ENCODE data around the gene EFNB2. TPM values are rescaled to one million over a fixed set of nuclear protein-coding genes. Genes with fewer than 3 reads are reported as not detected.
A peak's percentile ranks its signal among the peaks of the same experiment; 100 is the strongest.

The EFNB2 gene
- polyA plus RNA-seq (2012; ENCODE audit: insufficient read length, low read depth) = 5.9 TPM

- TF ChIP-seq FOXP2 (optimal IDR thresholded peaks at IDR 0.05; ENCODE audit: borderline replicate concordance, extremely low read depth, extremely low read length, insufficient read depth) (peak; percentile 26), POLR2AphosphoS5 (IDR thresholded peaks at IDR 0.05; ENCODE audit: low read depth, low read length) (peak; percentile 70), SIN3A (IDR thresholded peaks at IDR 0.05; ENCODE audit: borderline replicate concordance, insufficient read depth, low read length) (no peak), TAF1 (IDR thresholded peaks at IDR 0.05; ENCODE audit: borderline replicate concordance, insufficient read depth, low read length) (peak; percentile 90), REST (IDR thresholded peaks at IDR 0.05; ENCODE audit: insufficient read depth in 1 of 2, low read depth in 2 of 2, low read length in 2 of 2) (no peak)
Measured at GRCh38 chr13:106535552-106536243, at the start of gene EFNB2. Gene EFNB2, minus strand, starts transcription at chr13:106535662. Its CDS starts 698 bp downstream, at chr13:106534964.

- TF ChIP-seq TAF1 (IDR thresholded peaks at IDR 0.05; ENCODE audit: borderline replicate concordance, insufficient read depth, low read length) (no peak), FOXP2 (optimal IDR thresholded peaks at IDR 0.05; ENCODE audit: borderline replicate concordance, extremely low read depth, extremely low read length, insufficient read depth) (no peak), POLR2AphosphoS5 (IDR thresholded peaks at IDR 0.05; ENCODE audit: low read depth, low read length) (no peak), REST (IDR thresholded peaks at IDR 0.05; ENCODE audit: insufficient read depth in 1 of 2, low read depth in 2 of 2, low read length in 2 of 2) (no peak), SIN3A (IDR thresholded peaks at IDR 0.05; ENCODE audit: borderline replicate concordance, insufficient read depth, low read length) (no peak)
Measured at GRCh38 chr13:106581225-106581624, 45.8 kb upstream of the EFNB2 start.

GRCh38 chr13:106575896-106576295, 40.4 kb upstream of the EFNB2 start:
- no peak for TF ChIP-seq POLR2AphosphoS5 (IDR thresholded peaks at IDR 0.05; ENCODE audit: low read depth, low read length)
- TF ChIP-seq SIN3A (IDR thresholded peaks at IDR 0.05; ENCODE audit: borderline replicate concordance, insufficient read depth, low read length) = no peak
- TF ChIP-seq TAF1 (IDR thresholded peaks at IDR 0.05; ENCODE audit: borderline replicate concordance, insufficient read depth, low read length) = no peak
- no peak for TF ChIP-seq REST (IDR thresholded peaks at IDR 0.05; ENCODE audit: insufficient read depth in 1 of 2, low read depth in 2 of 2, low read length in 2 of 2)
- no peak for TF ChIP-seq FOXP2 (optimal IDR thresholded peaks at IDR 0.05; ENCODE audit: borderline replicate concordance, extremely low read depth, extremely low read length, insufficient read depth)

- TF ChIP-seq SIN3A (IDR thresholded peaks at IDR 0.05; ENCODE audit: borderline replicate concordance, insufficient read depth, low read length) (no peak), TAF1 (IDR thresholded peaks at IDR 0.05; ENCODE audit: borderline replicate concordance, insufficient read depth, low read length) (no peak), FOXP2 (optimal IDR thresholded peaks at IDR 0.05; ENCODE audit: borderline replicate concordance, extremely low read depth, extremely low read length, insufficient read depth) (no peak), REST (IDR thresholded peaks at IDR 0.05; ENCODE audit: insufficient read depth in 1 of 2, low read depth in 2 of 2, low read length in 2 of 2) (no peak), POLR2AphosphoS5 (IDR thresholded peaks at IDR 0.05; ENCODE audit: low read depth, low read length) (no peak)
Measured at GRCh38 chr13:106573868-106574267, 38.4 kb upstream of the EFNB2 start.

All from PFSK-1 (cell line).